Fibroblast of peridontal ligament (primary cell): ENCODE results near the gene CHPF2.

ENCODE experiments used
- DNase-seq: peaks from one replicate; pipeline ENCODE4 v3.0.0-alpha.2; 2010; ENCODE audit errors: extremely low read depth

CHPF2 gene

GRCh38 chr7:151260883-151261282 is 28.6 kb downstream of the CHPF2 start:
- DNase-seq: no peak

- DNase-seq: no peak
Measured at GRCh38 chr7:151261529-151261928, 29.2 kb downstream of the CHPF2 start.

GRCh38 chr7:151264615-151265014 is 32.3 kb downstream of the CHPF2 start:
- no peak for DNase-seq

- DNase-seq: no peak
Measured at GRCh38 chr7:151265351-151265931, 33.2 kb downstream of the CHPF2 start.

- no peak for DNase-seq
Measured at GRCh38 chr7:151269511-151269910, 37.2 kb downstream of the CHPF2 start.

- peak; percentile 49 for DNase-seq
Measured at GRCh38 chr7:151271699-151272355, 39.5 kb downstream of the CHPF2 start.

- DNase-seq: peak; percentile 6
Measured at GRCh38 chr7:151272405-151272804, 40.1 kb downstream of the CHPF2 start.

GRCh38 chr7:151272877-151273276 is 40.6 kb downstream of the CHPF2 start:
- no peak for DNase-seq

GRCh38 chr7:151273651-151274390 is 41.5 kb downstream of the CHPF2 start:
- no peak for DNase-seq

GRCh38 chr7:151274396-151274795 is 42.1 kb downstream of the CHPF2 start:
- DNase-seq: no peak

GRCh38 chr7:151274936-151275812 is 42.9 kb downstream of the CHPF2 start:
- DNase-seq: no peak

- no peak for DNase-seq
Measured at GRCh38 chr7:151275813-151276577, 43.7 kb downstream of the CHPF2 start.

GRCh38 chr7:151276666-151277590 is 44.6 kb downstream of the CHPF2 start:
- peak; percentile 43 for DNase-seq

- no peak for DNase-seq
Measured at GRCh38 chr7:151277631-151278030, 45.3 kb downstream of the CHPF2 start.

GRCh38 chr7:151278949-151279348 is 46.7 kb downstream of the CHPF2 start:
- no peak for DNase-seq

- no peak for DNase-seq
Measured at GRCh38 chr7:151279868-151280267, 47.6 kb downstream of the CHPF2 start.

GRCh38 chr7:151280388-151281019 is 48.2 kb downstream of the CHPF2 start:
- DNase-seq: no peak

- DNase-seq: no peak
Measured at GRCh38 chr7:151281686-151282085, 49.4 kb downstream of the CHPF2 start.

GRCh38 chr7:151282111-151282510 is 49.8 kb downstream of the CHPF2 start:
- DNase-seq: no peak

GRCh38 chr7:151283302-151283701 is 51.0 kb downstream of the CHPF2 start:
- DNase-seq: no peak
